CD14-positive monocyte (primary cell): ENCODE results near the gene SNX30. TPM values are rescaled to one million over a fixed set of nuclear protein-coding genes. Genes with fewer than 3 reads are reported as not detected.
A peak's percentile ranks its signal among the peaks of the same experiment; 100 is the strongest.

ENCODE experiments used
- DNase-seq, 3 donors: peaks; one replicate each; pipeline ENCODE4 v3.0.0-alpha.2; 2011 to 2022
- H2AFZ ChIP-seq: 2 replicates; pipeline ENCODE4 v1.6.0; 2012; ENCODE audit warnings: mild to moderate bottlenecking, low read depth, low read length, inconsistent platforms; ENCODE audit not compliant: insufficient read depth, poor library complexity, severe bottlenecking
- H3K27ac ChIP-seq, 2 donors: 1 replicate in 1 of 2; 2 replicates in 1 of 2; pipeline ENCODE4 v1.5.1; 2012 to 2013; ENCODE audit warnings: low read length in 2 of 2, control low read depth in 1 of 2, inconsistent platforms in 1 of 2, low read depth in 1 of 2, mild to moderate bottlenecking in 1 of 2
- H3K27me3 ChIP-seq, 2 donors: one replicate each; pipeline versions ENCODE4 v1.6.0 to v1.6.1; 2011 to 2013; ENCODE audit warnings: low read length in 2 of 2; ENCODE audit not compliant: control insufficient read depth in 2 of 2, insufficient read depth in 2 of 2
- H3K36me3 ChIP-seq, 2 donors: replicated peaks in 1 of 2; 1 replicate in 1 of 2; 2 replicates in 1 of 2; pipeline versions ENCODE4 v1.5.1 to v1.6.1; 2012 to 2013; ENCODE audit warnings: low read length in 2 of 2, control low read depth in 1 of 2, inconsistent platforms in 1 of 2, mild to moderate bottlenecking in 1 of 2; ENCODE audit not compliant: insufficient read depth in 2 of 2, control insufficient read depth in 1 of 2
- H3K4me1 ChIP-seq, 2 donors: 1 replicate in 1 of 2; 2 replicates in 1 of 2; pipeline versions ENCODE4 v1.5.1 to v1.6.1; 2012 to 2013; ENCODE audit warnings: low read length in 2 of 2, control low read depth in 1 of 2, inconsistent platforms in 1 of 2, mild to moderate bottlenecking in 1 of 2, moderate library complexity in 1 of 2; ENCODE audit not compliant: insufficient read depth in 2 of 2, control insufficient read depth in 1 of 2
- H3K4me2 ChIP-seq: replicated peaks from 2 replicates; pipeline ENCODE3; 2012; ENCODE audit warnings: low read length, moderate library complexity, mild to moderate bottlenecking; ENCODE audit not compliant: poor library complexity, severe bottlenecking; ENCODE audit errors: extremely low read depth
- H3K4me3 ChIP-seq, 3 experiments: fragments of 200-600 bp in 1 of 3; sonication (generic) in 1 of 3; replicated peaks in 1 of 3; 1 replicate in 2 of 3; 2 replicates in 1 of 3; pipeline ENCODE4 v1.5.1; 2011 to 2013; ENCODE audit warnings: low read length in 3 of 3, mild to moderate bottlenecking in 3 of 3, control low read depth in 2 of 3, low read depth in 2 of 3, inconsistent platforms in 1 of 3, moderate library complexity in 1 of 3
- H3K79me2 ChIP-seq: 2 replicates; pipeline ENCODE4 v1.6.0; 2012; ENCODE audit warnings: mild to moderate bottlenecking, control low read depth, inconsistent platforms, low read length, moderate library complexity; ENCODE audit not compliant: insufficient read depth
- H3K9ac ChIP-seq: 2 replicates; pipeline ENCODE4 v1.6.0; 2017; ENCODE audit warnings: low read length, mild to moderate bottlenecking; ENCODE audit not compliant: insufficient read depth, poor library complexity, severe bottlenecking
- H3K9me3 ChIP-seq, 2 donors: replicated peaks in 1 of 2; 1 replicate in 1 of 2; 2 replicates in 1 of 2; pipeline versions ENCODE4 v1.5.1 to v1.6.1; 2012 to 2013; ENCODE audit warnings: low read length in 2 of 2, control low read depth in 1 of 2; ENCODE audit not compliant: control insufficient read depth in 1 of 2, insufficient read depth in 1 of 2
- H4K20me1 ChIP-seq: 2 replicates; pipeline ENCODE4 v1.6.0; 2012; ENCODE audit warnings: mild to moderate bottlenecking, low read length, control low read depth, moderate library complexity; ENCODE audit not compliant: insufficient read depth
- H3K27ac Mint-ChIP-seq, 7 donors: one replicate each; pipeline ENCODE4 v1.8.0; 2020; ENCODE audit warnings: mild to moderate bottlenecking in 7 of 7, mixed read lengths in 7 of 7, moderate library complexity in 6 of 7, inconsistent platforms in 2 of 7
- H3K27me3 Mint-ChIP-seq, 3 donors: one replicate each; pipeline ENCODE4 v1.8.0; 2021 to 2022; ENCODE audit warnings: low read depth in 3 of 3, mild to moderate bottlenecking in 3 of 3, mixed read lengths in 3 of 3, moderate library complexity in 3 of 3, inconsistent platforms in 1 of 3
- H3K36me3 Mint-ChIP-seq, 2 donors: one replicate each; pipeline ENCODE4 v1.8.0; 2020; ENCODE audit warnings: mixed read lengths in 2 of 2, inconsistent platforms in 1 of 2, mild to moderate bottlenecking in 1 of 2
- H3K4me1 Mint-ChIP-seq: one replicate; pipeline ENCODE4 v1.8.0; 2020; ENCODE audit warnings: mild to moderate bottlenecking, mixed read lengths
- H3K4me3 Mint-ChIP-seq, 2 donors: one replicate each; pipeline ENCODE4 v1.8.0; 2020; ENCODE audit warnings: mild to moderate bottlenecking in 2 of 2, mixed read lengths in 2 of 2, moderate library complexity in 1 of 2
- H3K9me3 Mint-ChIP-seq, 7 donors: one replicate each; pipeline ENCODE4 v1.8.0; 2020 to 2022; ENCODE audit warnings: mixed read lengths in 7 of 7, mild to moderate bottlenecking in 6 of 7, moderate library complexity in 6 of 7, inconsistent platforms in 2 of 7
- CTCF ChIP-seq: fragments of 200-600 bp; IDR thresholded peaks from one replicate; pipeline ENCODE4 v1.8.0; 2022; ENCODE audit warnings: antibody characterized with exemption, mild to moderate bottlenecking
- WGBS: methylation state at CpG from one replicate; pipeline ENCODE4 v1.1.5; 2013; ENCODE audit warnings: missing lambda C conversion rate; ENCODE audit not compliant: insufficient coverage; 5-methylcytosine and 5-hydroxymethylcytosine counted together
- intact Hi-C, 2 donors: fragments of 100-400 bp; cut with micrococcal nuclease; formaldehyde crosslinking; loops; one replicate each; pipeline versions ENCODE4 v1.15.0 to v1.15.1; 2023
- polyA plus RNA-seq, 3 donors: library from polyadenylated mRNA; depleted of rRNA in 1 of 3; unstranded in 2 of 3; stranded (reverse) in 1 of 3; fragments of 300-500 nt in 2 of 3; fragments of >200 nt in 1 of 3; fragmentation: Illumina TruSeq in 2 of 3; gene quantifications; 1 replicate in 2 of 3; 2 replicates in 1 of 3; pipeline ENCODE4 v1.2.3, GENCODE V29; 2012 to 2021

Gene SNX30
- polyA plus RNA-seq, 3 donors, result 10.3 to 31.3 (median 10.4) TPM

GRCh38 chr9:112752334-112753125, 2.0 kb downstream of the SNX30 start:
- H3K36me3 ChIP-seq, result no peaks in the 10 kb centered on the region
- H3K79me2 ChIP-seq, result peaks cover 69% of the 10 kb centered on the region
- 78% methylated on average over 5 of the region's 6 CpGs for WGBS
- TF ChIP-seq CTCF, result no peak
- H3K4me3 Mint-ChIP-seq, result peak overlapping the region; percentile 87 to 95
- H3K4me1 ChIP-seq, result peaks cover 71 to 88% of the 10 kb centered on the region in 2 donors
- DNase-seq, result peak in 1 of 3 donors; percentile 13
- H3K4me3 ChIP-seq, result peak overlapping the region in 1 of 3 experiments; percentile 81
- peaks cover 78% of the 10 kb centered on the region for H3K4me1 Mint-ChIP-seq
- peak overlapping the region; percentile 77 for H3K4me2 ChIP-seq
- peak overlapping the region in 1 of 2 donors; percentile 82 for H3K27ac ChIP-seq
- no peak overlapping the region for H2AFZ ChIP-seq
- H3K9me3 Mint-ChIP-seq, result peaks cover 0 to 3% (median 0%) of the 10 kb centered on the region in 7 donors
- peak overlapping the region; percentile 58 to 97 (median 68) for H3K27ac Mint-ChIP-seq
- peaks cover 2 to 9% of the 10 kb centered on the region in 2 donors for H3K36me3 Mint-ChIP-seq
- no peaks in the 10 kb centered on the region for H3K9me3 ChIP-seq
- no peak overlapping the region for H3K9ac ChIP-seq
- H4K20me1 ChIP-seq, result peaks cover 58% of the 10 kb centered on the region
- intact Hi-C loops, result loop anchor here (5.0 kb wide), 4 partner anchors 35 to 570 kb away; partner anchors contain the start of gene INIP (in 1 of the 2)
- H3K27me3 ChIP-seq, result no peaks in the 10 kb centered on the region
- no peaks in the 10 kb centered on the region for H3K27me3 Mint-ChIP-seq

GRCh38 chr9:112753725-112754124, 3.2 kb downstream of the SNX30 start:
- H3K27me3 Mint-ChIP-seq, result no peaks in the 10 kb centered on the region
- H3K9me3 Mint-ChIP-seq, result peaks cover 0 to 5% (median 0%) of the 10 kb centered on the region in 7 donors
- H3K36me3 ChIP-seq, result no peaks in the 10 kb centered on the region
- H4K20me1 ChIP-seq, result peaks cover 70% of the 10 kb centered on the region
- H3K36me3 Mint-ChIP-seq, result peaks cover 7 to 18% of the 10 kb centered on the region in 2 donors
- H3K27ac ChIP-seq, result peak overlapping the region; percentile 69 to 82
- no peak overlapping the region for H3K9ac ChIP-seq
- H3K27me3 ChIP-seq, result no peaks in the 10 kb centered on the region
- no peak overlapping the region for H2AFZ ChIP-seq
- peak overlapping the region; percentile 3 to 21 for H3K4me3 Mint-ChIP-seq
- H3K27ac Mint-ChIP-seq, result peak overlapping the region; percentile 84 to 98 (median 93)
- TF ChIP-seq CTCF, result no peak
- DNase-seq, result peak; percentile 56 to 81 (median 74)
- no peaks in the 10 kb centered on the region for H3K9me3 ChIP-seq
- H3K79me2 ChIP-seq, result peaks cover 81% of the 10 kb centered on the region
- intact Hi-C loops, result loop anchor here (5.0 kb wide), 4 partner anchors 36 to 571 kb away; partner anchors contain the start of gene INIP (in 1 of the 2)
- peak overlapping the region in 1 of 3 experiments; percentile 53 for H3K4me3 ChIP-seq
- 91% methylated on average over 1 of the region's 2 CpGs for WGBS
- H3K4me1 Mint-ChIP-seq, result peaks cover 79% of the 10 kb centered on the region
- H3K4me2 ChIP-seq, result peak overlapping the region; percentile 77
- peaks cover 71 to 88% of the 10 kb centered on the region in 2 donors for H3K4me1 ChIP-seq
